Measurements from ENCODE around the gene SGTA. TPM values are rescaled to one million over a fixed set of nuclear protein-coding genes. Genes with fewer than 3 reads are reported as not detected.

SGTA gene
- total and polyA plus RNA-seq, 2 of the 4 experiments (the other 2 are of a cell fraction): 17.4 to 72.9 TPM

DNA sequence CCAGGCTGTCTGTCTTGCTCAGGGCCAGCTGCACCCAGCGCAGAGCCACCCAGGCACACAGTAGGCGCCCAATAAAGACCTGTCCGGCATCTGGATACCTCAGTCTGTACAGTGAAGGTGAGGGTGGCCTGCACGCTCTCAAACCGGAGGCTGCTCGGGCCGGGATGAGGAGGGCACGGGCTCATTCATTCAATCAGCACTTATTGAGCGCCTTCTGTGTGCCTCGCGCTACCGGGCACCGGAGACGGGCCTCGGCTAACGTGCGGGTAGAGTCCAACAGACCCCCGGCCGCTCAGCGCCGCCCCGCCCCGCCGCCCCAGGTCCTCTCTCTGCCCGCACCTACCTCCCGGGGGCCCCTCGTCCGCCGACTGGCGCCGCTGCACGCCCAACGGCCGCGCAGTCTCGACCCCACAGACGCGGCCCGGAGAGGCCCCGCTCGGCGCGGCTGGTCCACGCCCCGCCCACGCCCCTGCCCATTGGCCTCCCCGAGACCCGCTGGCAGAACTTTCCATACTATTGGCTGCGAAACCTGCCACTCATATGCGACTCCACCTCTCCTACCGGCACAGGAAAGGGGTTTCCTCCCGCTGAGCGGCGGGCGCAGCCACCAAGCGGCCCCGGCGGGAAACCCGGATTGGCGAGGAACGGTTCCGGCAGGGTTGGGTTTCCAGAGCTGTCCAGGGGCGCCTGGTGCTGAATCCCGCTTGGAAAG, 43.3 kb downstream of the SGTA start, which contains the start of gene SLC39A3:
Gene SLC39A3 (minus strand): TSS at position 416 of the 712 bp plus-strand sequence. CDS start 2,760 bp downstream, outside the sequence.
- peak within 1 kb of the TSS; percentile 71 for H3K4ac ChIP-seq (ENCODE audit: low read depth, low read length)
- H2AK5ac ChIP-seq (ENCODE audit: low read depth, low read length): peak within 1 kb of the TSS; percentile 51; the same call in 1 of the 2 replicates
- H3K4me3 ChIP-seq (ENCODE audit: insufficient read depth, low read depth, low read length): peak within 1 kb of the TSS; percentile 91
- TF ChIP-seq CTCF (conservative IDR thresholded peaks at IDR 0.05; ENCODE audit: low read depth, low read length) (no peak), MAFK (IDR thresholded peaks at IDR 0.05; ENCODE audit: low read depth, low read length) (no peak), POLR2A (IDR thresholded peaks at IDR 0.05; ENCODE audit: low read depth, low read length) (peak; percentile 36; the same call in 1 of the 2 replicates), RAD21 (IDR thresholded peaks at IDR 0.05; ENCODE audit: low read length) (0 out of 2 replicates have a peak, but pooled peaks have one; percentile 13), CHD1 (IDR thresholded peaks at IDR 0.05; ENCODE audit: low read depth, low read length) (0 out of 2 replicates have a peak, but pooled peaks have one; percentile 27), MXI1 (IDR thresholded peaks at IDR 0.05; ENCODE audit: borderline replicate concordance, low read depth, low read length) (peak; percentile 76), RFX5 (IDR thresholded peaks at IDR 0.05; ENCODE audit: low read depth, low read length) (no peak), NFE2L2 (IDR thresholded peaks at IDR 0.05; ENCODE audit: low read depth, low read length) (no peak), BHLHE40 (IDR thresholded peaks at IDR 0.05; ENCODE audit: low read depth, low read length) (0 out of 2 replicates have a peak, but pooled peaks have one; percentile 12), SMC3 (IDR thresholded peaks at IDR 0.05; ENCODE audit: low read depth, low read length) (peak; percentile 32; the same call in 1 of the 2 replicates), MAZ (IDR thresholded peaks at IDR 0.05; ENCODE audit: borderline replicate concordance, low read depth, low read length) (peak; percentile 83), RCOR1 (IDR thresholded peaks at IDR 0.05; ENCODE audit: insufficient replicate concordance, low read length) (peak; percentile 99), FOS (IDR thresholded peaks at IDR 0.05; ENCODE audit: low read depth, low read length) (peak; percentile 46; the same call in 1 of the 2 replicates)
- TF ChIP-seq, protein P1, sequence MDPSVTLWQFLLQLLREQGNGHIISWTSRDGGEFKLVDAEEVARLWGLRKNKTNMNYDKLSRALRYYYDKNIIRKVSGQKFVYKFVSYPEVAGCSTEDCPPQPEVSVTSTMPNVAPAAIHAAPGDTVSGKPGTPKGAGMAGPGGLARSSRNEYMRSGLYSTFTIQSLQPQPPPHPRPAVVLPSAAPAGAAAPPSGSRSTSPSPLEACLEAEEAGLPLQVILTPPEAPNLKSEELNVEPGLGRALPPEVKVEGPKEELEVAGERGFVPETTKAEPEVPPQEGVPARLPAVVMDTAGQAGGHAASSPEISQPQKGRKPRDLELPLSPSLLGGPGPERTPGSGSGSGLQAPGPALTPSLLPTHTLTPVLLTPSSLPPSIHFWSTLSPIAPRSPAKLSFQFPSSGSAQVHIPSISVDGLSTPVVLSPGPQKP (IDR thresholded peaks at IDR 0.05; ENCODE audit: borderline replicate concordance, low read depth, low read length): no peak
- peak within 1 kb of the TSS; percentile 34; the same call in 1 of the 2 replicates for H4K5ac ChIP-seq (ENCODE audit: low read depth, low read length)
- H3K79me1 ChIP-seq (ENCODE audit: low read depth in 1 of 2, low read length in 2 of 2): peaks cover 11 to 26% of the 10 kb centered on the region in 2 experiments; a peak in 3 of 4 replicates
- H3K9ac ChIP-seq (ENCODE audit: low read depth, low read length): peak within 1 kb of the TSS; percentile 87
- ATAC-seq (ENCODE audit: low read depth): peak; percentile 100
- 0% methylated on average over 33 of the region's 64 CpGs; no CpG with 5 or more reads in 1 of the 2 experiments for WGBS, 2 experiments (ENCODE audit: extremely low coverage in 2 of 2, insufficient read length in 1 of 2)
- H3K14ac ChIP-seq (replicated peaks; ENCODE audit: low read depth, low read length): peak within 1 kb of the TSS; percentile 33; the same call in 1 of the 2 replicates
- no peaks in the 10 kb centered on the region for H3K27me3 ChIP-seq (ENCODE audit: control insufficient read depth, insufficient read depth, low read length)
- H3K9me3 ChIP-seq (ENCODE audit: control insufficient read depth, insufficient read depth, low read length): no peaks in the 10 kb centered on the region; the same call in 1 of the 2 replicates
- in situ Hi-C loops (cut with MboI; ENCODE audit: low sequenced_read_pairs): no loop called here
- no peak within 1 kb of the TSS for H4K91ac ChIP-seq (ENCODE audit: insufficient read depth, low read depth, low read length)
- no peak within 1 kb of the TSS; the same call in 1 of the 2 replicates for H3K56ac ChIP-seq (ENCODE audit: extremely low read depth, insufficient read depth, low read length)
- H2BK20ac ChIP-seq (ENCODE audit: low read depth, low read length): no peak within 1 kb of the TSS
- POLR2A ChIA-PET (ENCODE audit: unreplicated experiment): no interaction called here
- DNase-seq: peak; percentile 98
- H3K4me1 ChIP-seq (ENCODE audit: control insufficient read depth, insufficient read depth, low read length): no peaks in the 10 kb centered on the region; the same call in 1 of the 2 replicates
- peaks cover 23% of the 10 kb centered on the region for H3K36me3 ChIP-seq (ENCODE audit: control insufficient read depth, insufficient read depth, low read length)
- peak within 1 kb of the TSS; percentile 89 for H2AK9ac ChIP-seq (replicated peaks; ENCODE audit: low read depth, low read length, poor library complexity)
- H3K18ac ChIP-seq (ENCODE audit: low read depth, low read length): no peak within 1 kb of the TSS
- CTCF ChIA-PET: no interaction called here
- BruUV-seq (replicated peaks): no TSS peak
- 0 out of 2 replicates have a peak, but pooled peaks cover 2% of the 10 kb centered on the region for H3K9me1 ChIP-seq (ENCODE audit: insufficient read depth, low read length)
- H2BK120ac ChIP-seq (ENCODE audit: low read depth, low read length): no peak within 1 kb of the TSS
- peak within 1 kb of the TSS; percentile 65; the same call in 1 of the 2 replicates for H3K23ac ChIP-seq (ENCODE audit: low read depth, low read length)
- H3K27ac ChIP-seq (ENCODE audit: insufficient read depth, low read length): peak within 1 kb of the TSS; percentile 58
- no peak within 1 kb of the TSS for H2BK15ac ChIP-seq (ENCODE audit: low read depth, low read length)
- intact Hi-C loops (cut with micrococcal nuclease): loop anchor here (2.0 to 10.0 kb wide), 2 partner anchors 43 to 265 kb away; partner anchors contain the start of genes GADD45B and SGTA
- H3K4me2 ChIP-seq (ENCODE audit: low read depth, low read length): peak within 1 kb of the TSS; percentile 83
- no peaks in the 10 kb centered on the region; the same call in 1 of the 2 replicates for H4K20me1 ChIP-seq (ENCODE audit: insufficient read depth, low read length)
- peak within 1 kb of the TSS; percentile 90 for H2AFZ ChIP-seq (replicated peaks; ENCODE audit: low read length, poor library complexity)
- H4K8ac ChIP-seq (ENCODE audit: low read depth in 2 of 2, low read length in 2 of 2): peak within 1 kb of the TSS; percentile 50 to 81; a peak in 2 of 4 replicates
- H2BK5ac ChIP-seq (ENCODE audit: low read depth, low read length, poor library complexity, severe bottlenecking): no peak within 1 kb of the TSS
- dilution Hi-C loops (cut with HindIII; ENCODE audit: low sequenced_read_pairs, unreplicated experiment): no loop called here

Measured in IMR-90 (cell line).